Chondrocyte (in vitro differentiated cells): ENCODE results near the gene WIF1. TPM values are rescaled to one million over a fixed set of nuclear protein-coding genes. Genes with fewer than 3 reads are reported as not detected.

ENCODE experiments used
- DNase-seq: peaks from one replicate; pipeline ENCODE4 v3.0.0; 2021; ENCODE audit warnings: mixed read lengths, low spot score
- H3K27ac Mint-ChIP-seq: one replicate; pipeline ENCODE4 v1.8.0; 2021; ENCODE audit warnings: mild to moderate bottlenecking, moderate library complexity, mixed read lengths; ENCODE audit not compliant: unreplicated experiment
- H3K27me3 Mint-ChIP-seq: 2 replicates; pipeline ENCODE4 v1.8.0; 2021; ENCODE audit warnings: low read depth, mixed read lengths
- H3K36me3 Mint-ChIP-seq: 2 replicates; pipeline ENCODE4 v1.8.0; 2021; ENCODE audit warnings: low read depth, mixed read lengths
- H3K4me1 Mint-ChIP-seq: 2 replicates; pipeline ENCODE4 v1.8.0; 2021; ENCODE audit warnings: low read depth, mild to moderate bottlenecking, mixed read lengths
- H3K4me3 Mint-ChIP-seq: one replicate; pipeline ENCODE4 v1.8.0; 2021; ENCODE audit warnings: mild to moderate bottlenecking, moderate library complexity, mixed read lengths; ENCODE audit not compliant: unreplicated experiment
- H3K9me3 Mint-ChIP-seq: 2 replicates; pipeline ENCODE4 v1.8.0; 2021; ENCODE audit warnings: low read depth, mixed read lengths
- CTCF ChIP-seq: fragments of 200-600 bp; sonication (generic); IDR thresholded peaks from 2 replicates; pipeline ENCODE4 v1.5.0; 2021; ENCODE audit warnings: antibody characterized with exemption, mild to moderate bottlenecking, moderate library complexity
- total RNA-seq: library from RNA; stranded (reverse); gene quantifications from 3 replicates; pipeline ENCODE4 v1.2.1, GENCODE V29; 2021

Gene WIF1
- total RNA-seq, 1 donor from 2014 or later = not detected

GRCh38 chr12:65082406-65082805 lies 38.7 kb downstream of the WIF1 start:
- H3K4me1 Mint-ChIP-seq = no peaks in the 10 kb centered on the region
- H3K27ac Mint-ChIP-seq = no peak overlapping the region
- TF ChIP-seq CTCF = no peak
- no peak overlapping the region for H3K4me3 Mint-ChIP-seq
- DNase-seq = no peak
- no peaks in the 10 kb centered on the region for H3K9me3 Mint-ChIP-seq
- H3K27me3 Mint-ChIP-seq = peaks cover 46% of the 10 kb centered on the region
- no peaks in the 10 kb centered on the region for H3K36me3 Mint-ChIP-seq

DNA sequence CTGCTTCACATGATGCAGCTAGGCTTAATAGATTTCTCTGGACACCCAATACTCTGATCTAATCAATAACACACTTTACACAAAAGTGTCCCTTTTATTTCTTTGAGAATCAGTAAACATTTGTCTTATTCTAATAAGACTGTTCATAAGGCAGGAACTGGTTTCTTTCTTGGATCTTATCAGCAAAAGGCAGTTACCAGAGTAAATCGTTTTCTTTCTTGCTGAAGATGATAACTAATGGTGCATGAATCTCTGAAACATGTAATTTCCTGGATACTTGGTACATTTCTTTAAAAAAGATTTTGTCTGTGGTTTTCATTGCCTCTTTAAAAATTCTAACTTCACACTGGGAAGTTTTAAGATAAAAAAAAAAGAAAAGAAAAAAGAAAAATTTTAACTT lies 39.6 kb downstream of the WIF1 start:
- TF ChIP-seq CTCF = no peak
- no peak overlapping the region for H3K27ac Mint-ChIP-seq
- H3K36me3 Mint-ChIP-seq = no peaks in the 10 kb centered on the region
- no peaks in the 10 kb centered on the region for H3K4me1 Mint-ChIP-seq
- no peaks in the 10 kb centered on the region for H3K9me3 Mint-ChIP-seq
- peaks cover 44% of the 10 kb centered on the region for H3K27me3 Mint-ChIP-seq
- no peak for DNase-seq
- H3K4me3 Mint-ChIP-seq = no peak overlapping the region

DNA sequence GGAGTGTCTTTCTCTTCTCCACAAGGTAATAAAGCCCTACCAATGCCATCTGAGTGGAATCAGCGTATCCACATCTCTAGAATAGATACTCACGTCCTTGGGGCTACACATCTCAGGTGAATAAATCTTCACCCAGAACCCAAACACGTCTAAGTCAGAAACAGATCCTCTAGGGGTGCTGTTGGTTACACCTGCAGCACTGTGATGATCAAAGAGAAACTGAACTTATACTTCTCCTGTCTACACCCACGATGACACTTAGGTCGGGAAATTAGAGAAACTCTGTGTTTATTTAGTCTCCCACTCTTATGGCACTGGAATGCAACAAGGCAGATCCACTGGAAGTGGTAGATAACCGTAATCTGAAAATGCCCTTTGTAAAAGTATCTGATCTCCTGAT lies 46.2 kb downstream of the WIF1 start:
- H3K4me1 Mint-ChIP-seq = no peaks in the 10 kb centered on the region
- TF ChIP-seq CTCF = no peak
- DNase-seq = no peak
- H3K4me3 Mint-ChIP-seq = no peak overlapping the region
- H3K9me3 Mint-ChIP-seq = no peaks in the 10 kb centered on the region
- no peaks in the 10 kb centered on the region for H3K36me3 Mint-ChIP-seq
- H3K27me3 Mint-ChIP-seq = peaks cover 32% of the 10 kb centered on the region
- H3K27ac Mint-ChIP-seq = no peak overlapping the region

GRCh38 chr12:65069336-65069735 lies 51.8 kb downstream of the WIF1 start:
- Mint-ChIP-seq H3K27me3 (peaks cover 24% of the 10 kb centered on the region), H3K9me3 (no peaks in the 10 kb centered on the region), H3K4me3 (no peak overlapping the region), H3K4me1 (no peaks in the 10 kb centered on the region), H3K36me3 (no peaks in the 10 kb centered on the region), H3K27ac (no peak overlapping the region)
- TF ChIP-seq CTCF = no peak
- no peak for DNase-seq

DNA sequence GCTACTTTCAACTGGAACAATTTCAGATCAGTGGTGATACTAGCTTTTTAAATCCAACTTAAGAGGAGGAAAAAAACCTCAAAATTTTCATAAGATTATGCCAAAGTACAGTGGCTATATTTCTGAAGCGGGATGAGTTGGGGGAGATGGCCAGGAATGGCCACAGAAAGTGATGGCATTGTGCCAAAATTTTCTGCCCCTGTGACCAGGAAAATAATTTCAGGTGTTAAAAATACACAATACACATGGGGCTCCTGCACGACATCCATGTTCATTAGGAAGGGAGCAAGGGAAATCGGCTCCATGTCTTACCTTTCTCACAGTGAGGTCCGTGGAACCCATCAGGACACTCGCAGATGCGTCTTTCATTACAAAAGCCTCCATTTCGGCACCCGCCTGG lies 53.7 kb downstream of the WIF1 start:
- H3K27ac Mint-ChIP-seq = no peak overlapping the region
- H3K4me1 Mint-ChIP-seq = no peaks in the 10 kb centered on the region
- no peaks in the 10 kb centered on the region for H3K9me3 Mint-ChIP-seq
- no peaks in the 10 kb centered on the region for H3K36me3 Mint-ChIP-seq
- no peak overlapping the region for H3K4me3 Mint-ChIP-seq
- peaks cover 27% of the 10 kb centered on the region for H3K27me3 Mint-ChIP-seq
- DNase-seq = no peak
- TF ChIP-seq CTCF = no peak
